GM19395 (cell line): ENCODE measurements around the gene ZNF619.

Experiments used
- ATAC-seq: cut with Tn5 transposase; IDR thresholded peaks from one replicate; pipeline ENCODE4 v1.9.1; 2021; ENCODE audit warnings: mild to moderate bottlenecking, moderate library complexity; ENCODE audit not compliant: unreplicated experiment

The ZNF619 gene

DNA sequence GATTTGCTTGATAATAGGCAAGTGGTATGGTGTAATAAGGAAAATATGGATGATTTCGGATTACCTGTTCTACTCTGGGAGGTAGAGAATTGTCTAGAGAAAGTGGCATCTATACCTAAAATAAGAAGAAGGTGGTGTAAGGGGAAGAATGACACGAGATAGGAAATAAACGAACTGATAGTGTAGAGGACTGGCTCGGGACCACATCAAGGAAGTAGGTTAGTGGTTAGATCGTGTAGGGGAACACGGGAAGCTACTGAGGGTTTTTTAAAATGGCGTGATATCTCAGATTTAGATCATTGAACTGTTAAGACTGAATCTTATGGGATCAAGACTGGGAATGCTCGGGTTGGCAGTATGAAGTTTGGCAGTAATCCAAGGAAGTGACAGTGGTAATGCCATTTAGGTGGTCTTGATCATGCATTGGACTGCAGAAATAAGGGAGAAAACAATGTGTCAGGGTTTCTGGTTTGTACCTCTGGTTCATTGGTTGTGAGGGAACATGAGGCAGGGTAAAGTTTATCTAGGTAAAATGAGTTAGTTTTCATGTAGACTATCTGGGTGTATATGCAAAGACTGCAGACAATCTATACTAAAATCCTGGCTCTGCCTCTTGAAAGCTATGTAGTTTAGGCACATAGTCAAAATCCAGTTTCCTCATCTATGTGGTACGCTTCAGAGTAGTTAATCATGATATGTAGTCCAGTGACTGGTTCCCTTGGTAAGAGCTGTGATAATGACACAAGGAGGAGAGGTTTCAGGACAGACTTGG, 12.4 kb upstream of the ZNF619 start:
- ATAC-seq: no peak

DNA sequence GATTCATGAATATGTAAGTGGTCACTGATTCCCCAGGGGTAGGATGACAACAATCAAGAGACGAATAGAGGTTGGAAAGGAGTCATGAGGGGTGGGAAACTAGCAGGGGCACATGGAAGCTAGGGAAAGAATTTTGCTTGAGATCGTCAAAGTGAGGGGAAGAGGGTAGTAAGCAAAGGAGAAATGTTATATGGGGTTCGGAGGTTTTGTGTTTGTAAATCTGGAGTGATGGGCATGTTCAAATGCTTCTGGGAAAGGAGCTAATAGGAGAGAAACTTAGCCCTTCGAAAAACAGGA, 11.9 kb upstream of the ZNF619 start:
- no peak for ATAC-seq

DNA sequence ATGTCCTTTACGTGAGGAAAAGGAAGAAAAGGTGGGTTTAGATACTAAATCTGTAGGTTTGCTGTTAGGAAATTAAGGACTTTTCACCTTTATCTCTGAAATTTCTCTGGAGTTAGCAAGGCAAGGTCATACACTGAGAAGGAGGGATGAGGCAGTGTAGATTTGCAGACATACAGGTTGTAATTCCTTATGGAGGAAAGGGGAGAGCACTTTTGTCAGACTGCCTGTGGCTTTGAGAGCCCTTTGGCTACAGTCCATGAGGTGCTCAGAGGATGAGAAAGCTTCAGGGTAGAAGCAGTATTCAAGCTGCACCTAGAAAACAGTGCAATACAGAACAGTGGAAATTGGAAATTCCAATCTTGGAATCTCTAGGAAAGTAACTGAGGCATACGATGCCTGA, 11.5 kb upstream of the ZNF619 start:
- ATAC-seq: no peak

DNA sequence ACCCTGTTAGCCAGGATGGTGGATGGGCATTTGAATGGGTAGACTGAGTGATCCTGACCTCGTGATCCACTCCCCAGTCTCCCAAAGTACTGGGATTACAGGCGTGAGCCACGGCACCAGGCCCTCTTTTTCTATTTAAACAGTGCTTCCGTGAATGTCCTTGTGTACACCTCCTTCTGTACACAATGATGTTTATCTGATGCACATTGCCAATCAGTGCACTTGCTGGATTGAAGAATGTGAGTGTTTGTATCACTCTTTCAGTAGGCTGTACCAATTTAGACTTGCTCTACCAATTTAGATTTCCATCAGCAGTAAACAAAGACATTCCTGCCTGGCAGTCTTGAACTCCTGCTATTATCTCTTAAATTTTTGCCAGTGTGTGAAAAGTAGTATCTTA, 8.9 kb upstream of the ZNF619 start:
- no peak for ATAC-seq

DNA sequence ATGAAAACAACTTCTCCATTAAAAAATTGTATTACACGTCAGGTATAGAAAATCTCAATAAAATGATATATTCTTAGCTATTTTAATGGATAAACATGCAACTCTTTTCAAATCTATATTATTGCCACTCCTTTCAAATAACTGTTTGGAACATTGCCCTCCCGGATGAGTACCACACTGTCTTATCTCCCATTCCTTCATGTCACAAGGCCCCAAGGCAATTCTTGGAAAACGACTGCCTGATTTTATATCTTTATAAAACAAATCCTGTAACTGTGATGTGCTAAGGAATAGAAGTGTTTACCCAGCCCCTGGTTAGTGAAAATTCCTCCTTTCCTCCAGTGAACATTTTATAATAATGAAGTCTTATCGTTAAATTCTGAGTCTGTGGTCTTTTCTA, 6.2 kb upstream of the ZNF619 start:
- ATAC-seq: no peak

DNA sequence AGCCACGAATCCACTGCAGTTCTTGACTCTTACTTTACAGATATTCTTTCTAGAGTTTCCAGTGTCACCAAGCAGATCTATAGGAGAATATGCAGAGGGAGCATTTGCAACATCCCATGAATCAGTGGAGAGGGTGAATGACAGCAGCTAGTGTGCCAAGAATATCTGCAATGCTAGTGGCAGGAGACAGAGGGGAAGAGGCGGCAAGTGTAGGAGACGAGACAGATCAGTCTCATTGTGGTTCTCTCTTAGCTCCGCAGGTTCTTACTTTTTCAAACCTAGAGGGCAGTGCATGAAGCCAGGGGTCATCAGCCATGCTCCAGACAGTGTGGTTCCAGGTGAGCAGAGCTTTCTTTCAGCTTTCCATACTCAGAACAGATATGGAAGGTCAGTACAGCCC, 744 bp downstream of the ZNF619 start:
- no peak for ATAC-seq

DNA sequence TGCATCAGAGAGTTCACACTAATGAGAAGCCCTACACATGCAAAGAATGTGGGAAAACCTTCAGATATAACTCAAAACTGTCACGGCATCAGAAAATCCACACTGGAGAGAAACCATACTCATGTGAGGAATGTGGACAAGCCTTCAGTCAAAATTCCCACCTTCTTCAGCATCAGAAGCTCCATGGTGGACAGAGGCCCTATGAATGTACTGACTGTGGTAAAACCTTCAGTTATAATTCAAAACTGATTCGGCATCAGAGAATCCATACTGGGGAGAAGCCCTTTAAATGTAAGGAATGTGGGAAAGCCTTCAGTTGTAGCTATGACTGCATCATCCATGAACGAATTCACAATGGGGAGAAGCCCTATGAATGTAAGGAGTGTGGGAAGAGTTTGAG, 10.2 kb downstream of the ZNF619 start:
- no peak for ATAC-seq

DNA sequence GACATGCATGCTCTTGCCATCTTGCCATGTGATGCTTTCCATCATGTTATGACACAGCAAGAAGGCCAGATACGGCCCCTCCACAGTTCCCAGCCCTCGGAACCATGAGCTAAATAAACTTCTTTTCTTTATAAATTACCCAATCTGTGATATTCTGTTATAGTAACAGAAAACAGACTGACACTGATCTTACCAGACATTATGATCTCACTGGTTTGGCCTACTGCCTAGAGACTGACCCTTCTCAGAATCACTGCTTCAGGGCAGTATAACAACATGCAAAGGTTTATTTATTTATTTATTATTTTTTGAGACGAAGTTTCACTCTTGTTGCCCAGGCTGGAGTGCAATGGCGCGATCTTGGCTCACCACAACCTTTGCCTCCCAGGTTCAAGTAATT, 14.0 kb downstream of the ZNF619 start:
- no peak for ATAC-seq

DNA sequence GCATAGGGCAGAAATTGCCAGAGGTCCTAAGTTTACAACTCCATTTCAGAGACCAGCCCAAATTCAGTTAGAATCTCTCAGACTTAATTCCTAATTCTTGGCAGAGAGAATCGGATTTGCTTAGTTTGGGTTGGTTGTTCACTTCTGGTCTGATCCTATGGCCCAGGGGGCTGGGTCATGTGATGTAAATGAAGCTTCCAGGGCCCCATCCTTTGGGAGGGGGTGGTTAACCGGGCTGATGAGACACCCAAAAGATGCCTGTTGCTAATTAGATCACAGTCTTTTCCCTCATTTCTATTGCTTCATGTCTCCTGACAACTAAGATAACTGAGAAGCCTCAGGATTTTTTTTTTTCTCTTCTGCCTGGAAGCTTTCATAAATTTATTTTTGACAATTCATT, 17.8 kb downstream of the ZNF619 start:
- no peak for ATAC-seq

DNA sequence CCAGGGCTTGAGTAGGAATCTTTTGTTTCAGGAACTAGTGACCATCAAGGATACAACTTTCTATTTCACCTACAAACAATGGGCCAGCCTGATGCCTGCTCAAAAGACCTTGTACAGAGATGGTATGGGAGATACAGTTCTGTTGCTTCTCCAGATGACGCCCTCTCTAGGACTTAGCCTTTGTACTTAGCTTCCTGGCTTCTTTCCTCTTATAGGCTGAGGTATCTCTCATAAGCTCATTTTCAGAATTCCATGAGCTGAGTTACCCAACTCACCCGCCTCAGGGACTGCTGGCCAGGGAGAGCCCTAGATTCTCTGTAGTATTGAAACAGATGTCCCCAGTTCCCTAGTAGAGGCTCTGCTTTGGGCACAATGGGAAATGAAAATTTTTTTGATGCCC, 20.4 kb downstream of the ZNF619 start:
- no peak for ATAC-seq

DNA sequence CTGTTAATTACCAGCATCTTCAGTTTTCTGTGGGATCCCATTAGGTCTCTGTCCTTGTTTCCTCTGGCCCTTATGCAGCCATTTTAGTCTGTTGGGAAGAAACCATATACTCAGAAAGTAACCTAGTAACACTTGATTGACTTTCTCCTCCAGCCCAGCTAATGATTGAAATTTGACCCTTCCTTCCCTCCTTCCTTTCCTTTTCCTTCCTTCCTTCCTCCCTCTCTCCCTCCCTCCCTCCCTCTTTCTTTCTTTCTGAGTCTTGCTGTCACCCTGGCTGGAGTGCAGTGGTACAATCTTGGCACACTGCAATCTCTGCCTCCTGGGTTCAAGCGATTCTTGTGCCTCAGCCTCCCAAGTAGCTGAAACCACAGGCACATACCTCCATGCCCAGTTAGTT, 23.0 kb downstream of the ZNF619 start:
- ATAC-seq: no peak

DNA sequence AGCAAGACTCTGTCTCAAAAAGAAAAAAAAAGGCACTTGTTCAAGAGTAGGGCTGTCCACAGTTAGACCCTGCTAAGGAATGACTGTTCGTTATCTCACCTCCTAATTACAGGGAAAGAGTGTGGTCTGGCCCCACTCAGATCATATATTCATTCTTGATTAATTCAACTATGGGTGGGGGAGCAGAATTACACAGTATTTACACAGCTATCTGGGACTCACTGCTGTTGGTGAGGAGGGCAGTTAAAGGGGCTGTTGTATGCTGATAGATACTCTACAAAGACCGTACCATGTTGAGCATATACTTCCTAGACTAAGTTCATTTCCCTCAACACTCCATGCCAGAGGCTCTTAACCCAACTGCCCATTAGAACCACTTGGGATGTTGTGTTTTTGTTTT, 25.1 kb downstream of the ZNF619 start:
- no peak for ATAC-seq

DNA sequence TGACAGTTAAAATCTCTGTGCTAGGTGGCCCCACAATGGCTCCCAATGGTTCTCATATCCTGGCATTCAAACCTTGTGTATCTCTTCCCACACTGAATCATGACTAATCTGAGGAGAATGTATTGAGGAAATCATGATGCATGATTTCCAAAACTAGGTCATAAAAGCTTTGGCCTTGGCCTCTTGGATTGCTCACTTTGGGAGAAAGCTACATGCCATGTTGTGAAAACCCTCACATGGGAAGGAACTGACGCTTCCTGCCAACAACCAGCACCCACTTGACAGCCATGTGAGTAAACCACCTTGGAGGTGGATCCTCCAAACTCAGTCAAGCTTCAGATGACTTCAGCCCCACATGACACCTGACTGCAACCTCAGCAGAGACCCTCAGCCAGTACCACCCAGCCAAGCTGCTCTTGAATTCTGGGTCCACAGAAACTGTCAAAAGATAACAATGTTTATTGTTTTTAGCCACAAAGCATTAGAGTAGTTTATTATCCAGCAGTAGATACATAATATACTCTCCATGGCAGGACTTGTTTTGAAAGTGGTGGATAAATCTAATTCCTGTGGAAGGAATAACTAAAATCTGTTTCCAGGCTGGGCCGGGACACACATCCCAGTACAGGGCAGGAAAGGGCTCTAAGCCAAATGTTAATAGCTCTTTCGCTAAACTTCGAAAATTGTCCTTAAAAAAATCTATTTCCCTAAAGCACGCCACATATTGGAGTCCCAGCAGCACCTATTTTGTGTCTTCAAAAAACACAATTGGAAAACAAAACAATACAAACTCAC, 27.9 kb downstream of the ZNF619 start:
- no peak for ATAC-seq

DNA sequence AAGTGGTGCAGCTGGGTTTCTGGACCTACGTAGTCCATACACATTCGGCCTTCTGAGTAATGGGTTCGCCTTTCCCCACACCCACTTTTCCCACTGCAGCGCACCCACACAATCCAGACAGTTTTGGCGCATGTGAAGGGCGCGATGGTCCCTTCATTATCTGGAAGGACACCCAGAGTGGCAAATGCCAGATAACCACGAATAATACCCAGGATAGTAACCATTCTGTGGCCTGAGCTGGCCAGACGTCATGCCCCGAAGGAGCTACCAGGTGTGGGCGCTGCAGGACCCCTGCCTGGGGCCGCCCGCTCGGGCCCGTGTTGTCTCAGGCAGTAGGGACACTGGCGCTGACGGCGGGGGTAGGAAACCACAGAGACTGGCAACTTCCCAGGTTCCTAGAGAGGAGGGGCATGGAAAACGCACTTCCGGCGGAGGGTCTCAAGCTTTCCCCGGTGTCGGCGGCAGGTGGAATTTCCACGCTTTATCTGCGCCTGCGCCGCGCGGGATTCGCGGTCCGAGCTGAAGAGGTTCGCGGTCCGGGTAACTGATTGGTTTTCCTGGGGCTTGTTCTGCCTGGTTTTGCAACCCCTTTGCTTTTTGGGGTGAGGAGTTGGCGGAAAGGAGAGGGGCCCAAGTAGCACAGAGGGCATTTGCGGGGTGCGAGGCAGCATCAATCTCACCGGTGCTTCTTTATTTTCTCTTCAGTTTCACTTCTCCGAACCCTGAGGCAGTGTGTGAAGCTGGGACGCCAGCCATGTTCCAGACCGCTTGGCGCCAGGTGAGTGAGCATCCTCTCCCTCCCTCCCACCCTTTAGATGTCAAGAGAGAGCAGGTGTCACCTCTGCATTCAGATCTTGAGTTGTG, 28.9 kb downstream of the ZNF619 start, which contains the start of gene ZNF620:
Gene ZNF620 (plus strand): TSS at position 441 of the 864 bp plus-strand sequence. CDS start 314 bp downstream, at position 755.
- ATAC-seq: peak; percentile 85

DNA sequence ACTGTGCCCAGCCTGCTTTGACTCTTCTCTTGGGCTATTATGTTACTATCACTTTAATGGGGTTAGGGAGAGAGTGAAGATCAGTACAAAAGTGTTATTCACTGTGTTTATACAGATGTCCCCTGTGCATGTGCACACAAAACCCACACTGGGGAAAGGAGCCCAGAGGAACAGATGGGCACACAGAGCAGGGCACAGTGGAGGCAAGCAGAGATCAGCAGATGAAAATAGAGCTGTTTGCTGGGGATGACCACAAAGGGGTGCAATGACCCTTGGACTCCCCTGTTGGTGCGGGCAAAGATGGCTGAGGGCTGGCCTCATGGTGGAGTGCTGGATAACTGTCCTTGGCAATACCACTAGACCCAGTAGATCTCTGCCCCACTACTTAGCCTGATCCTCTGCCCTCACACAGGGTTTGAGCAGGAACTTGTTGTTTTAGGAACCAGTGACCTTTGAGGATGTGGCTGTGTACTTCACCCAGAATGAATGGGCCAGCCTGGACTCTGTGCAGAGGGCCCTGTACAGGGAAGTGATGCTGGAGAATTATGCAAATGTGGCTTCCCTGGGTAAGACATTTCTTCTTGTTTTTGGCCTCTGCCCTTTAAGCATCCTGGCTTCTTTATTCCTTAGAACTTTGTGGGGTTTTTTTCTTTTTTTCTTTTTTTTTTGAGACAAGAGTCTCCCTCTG, 34.3 kb downstream of the ZNF619 start:
- ATAC-seq: no peak

DNA sequence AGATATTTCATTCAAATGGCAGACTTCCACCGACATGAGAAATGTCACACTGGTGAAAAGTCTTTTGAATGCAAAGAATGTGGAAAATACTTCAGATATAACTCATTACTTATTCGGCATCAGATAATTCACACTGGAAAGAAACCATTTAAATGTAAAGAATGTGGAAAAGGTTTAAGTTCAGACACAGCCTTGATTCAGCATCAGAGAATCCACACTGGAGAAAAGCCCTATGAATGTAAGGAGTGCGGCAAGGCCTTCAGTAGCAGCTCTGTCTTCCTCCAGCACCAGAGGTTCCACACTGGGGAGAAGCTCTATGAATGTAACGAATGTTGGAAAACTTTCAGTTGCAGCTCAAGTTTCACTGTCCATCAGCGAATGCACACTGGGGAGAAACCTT, 39.3 kb downstream of the ZNF619 start:
- ATAC-seq: no peak

DNA sequence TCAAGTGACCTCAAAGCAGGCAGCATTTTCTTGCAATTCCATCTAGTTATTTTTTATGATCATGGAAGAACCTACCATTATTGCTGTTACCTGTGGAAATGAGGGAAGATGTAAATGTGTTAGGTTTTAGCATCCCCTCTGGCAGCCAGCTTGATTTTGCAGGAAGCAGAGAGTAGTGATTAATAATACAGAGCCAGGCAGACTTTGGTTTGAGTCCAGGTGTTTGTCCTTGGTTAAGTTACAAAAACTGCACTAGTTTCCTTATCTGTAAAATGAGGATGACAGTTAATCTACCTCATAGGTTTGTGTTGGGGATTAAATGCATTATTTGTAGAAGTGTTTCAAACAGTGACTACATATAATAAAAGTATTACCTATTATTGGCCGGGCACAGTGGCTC, 41.1 kb downstream of the ZNF619 start:
- no peak for ATAC-seq

DNA sequence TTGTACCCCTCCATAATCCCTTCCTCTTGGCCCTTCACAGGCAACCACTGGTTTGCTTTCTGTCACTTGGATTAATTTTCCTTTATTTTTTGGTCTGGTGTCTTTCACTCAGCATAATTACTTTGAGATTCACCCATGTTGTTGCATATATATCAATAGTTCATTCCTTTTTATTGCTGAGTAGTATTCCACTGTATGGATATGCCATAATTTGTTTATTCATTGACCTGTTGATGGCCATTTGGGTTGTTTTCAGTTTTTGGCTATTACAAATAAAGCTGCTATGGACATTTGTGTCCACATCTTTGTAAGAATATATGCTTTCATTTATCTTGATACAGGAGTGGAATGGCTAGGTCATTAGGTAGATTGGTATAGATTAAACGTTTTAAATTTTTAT, 41.9 kb downstream of the ZNF619 start:
- ATAC-seq: no peak

DNA sequence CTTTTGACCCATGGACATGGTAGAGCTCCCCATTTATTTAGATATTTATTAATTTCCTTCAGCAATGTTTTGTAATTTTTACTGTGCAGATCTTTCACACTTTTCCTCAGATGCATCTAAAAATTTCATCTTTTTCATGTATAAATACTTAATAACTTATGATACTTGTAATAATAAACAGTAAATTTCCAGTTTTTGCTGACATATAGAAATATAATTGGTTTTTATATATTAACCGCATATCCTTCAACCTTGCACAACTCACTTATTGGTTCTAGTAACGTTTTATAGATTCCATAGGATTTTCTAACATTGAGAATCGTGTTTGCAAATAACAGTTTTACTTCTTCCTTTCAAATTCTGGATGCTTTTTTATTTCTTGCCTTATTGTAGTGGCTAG, 44.3 kb downstream of the ZNF619 start:
- no peak for ATAC-seq

DNA sequence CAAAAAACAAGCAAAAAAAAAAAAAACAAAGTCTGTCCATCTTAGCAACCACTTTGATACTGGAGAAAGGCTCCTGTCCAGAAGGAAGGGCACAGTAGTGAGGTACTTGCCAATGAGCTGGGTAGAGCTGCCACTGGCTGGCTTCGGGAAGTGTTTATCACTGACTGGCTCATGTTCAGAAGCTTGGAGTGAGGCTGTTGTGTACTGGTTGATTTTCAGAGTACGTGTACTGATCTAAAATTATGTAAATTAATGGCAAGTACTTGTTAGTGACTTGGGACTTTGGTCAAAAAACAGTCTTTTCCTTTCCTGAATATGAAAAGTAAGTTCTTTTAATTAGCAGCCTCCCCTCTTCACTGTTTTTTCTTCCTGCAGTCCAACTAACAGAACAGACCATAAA, 46.9 kb downstream of the ZNF619 start:
- ATAC-seq: no peak

DNA sequence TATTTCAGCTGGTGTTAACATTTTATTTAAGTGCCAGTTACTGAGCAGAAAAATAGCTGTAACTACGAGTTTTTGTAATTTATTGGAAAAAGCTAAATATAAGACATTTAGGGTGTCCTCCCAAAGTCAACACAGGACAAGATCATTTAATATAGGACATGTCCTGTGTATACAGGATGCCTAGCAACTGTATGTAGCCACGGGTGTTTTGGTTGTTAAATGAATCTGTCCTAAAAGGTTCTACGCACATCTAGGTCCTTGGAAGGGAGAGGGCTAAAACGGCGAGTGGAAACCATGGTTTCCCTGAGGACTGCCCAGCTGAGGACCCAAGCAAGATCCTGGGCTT, 47.3 kb downstream of the ZNF619 start:
- peak; percentile 33 for ATAC-seq
